IPS-18a (cell line): Measurements from ENCODE around the gene CARD19.

Experiments used
- H3K27ac ChIP-seq: one replicate; pipeline ENCODE4 v1.5.1; 2013; ENCODE audit warnings: low read length
- H3K27me3 ChIP-seq: one replicate; pipeline ENCODE4 v1.6.1; 2013; ENCODE audit warnings: mild to moderate bottlenecking, low read length; ENCODE audit not compliant: control insufficient read depth, insufficient read depth
- H3K36me3 ChIP-seq: one replicate; pipeline ENCODE4 v1.6.1; 2013; ENCODE audit warnings: low read depth, low read length; ENCODE audit not compliant: control insufficient read depth
- H3K4me1 ChIP-seq: one replicate; pipeline ENCODE4 v1.6.1; 2013; ENCODE audit warnings: low read depth, low read length; ENCODE audit not compliant: control insufficient read depth
- H3K4me3 ChIP-seq: one replicate; pipeline ENCODE4 v1.5.1; 2013; ENCODE audit warnings: low read length
- H3K9ac ChIP-seq: one replicate; pipeline ENCODE4 v1.6.1; 2013; ENCODE audit warnings: mild to moderate bottlenecking, low read length, moderate library complexity
- H3K9me3 ChIP-seq: one replicate; pipeline ENCODE4 v1.6.1; 2013; ENCODE audit warnings: low read depth, low read length; ENCODE audit not compliant: control insufficient read depth

CARD19 gene

GRCh38 chr9:93128715-93129224, 32.8 kb downstream of the CARD19 start:
- Histone ChIP-seq H3K27me3 (peaks cover 5% of the 10 kb centered on the region), H3K9me3 (no peaks in the 10 kb centered on the region), H3K36me3 (peaks cover 2% of the 10 kb centered on the region)

DNA sequence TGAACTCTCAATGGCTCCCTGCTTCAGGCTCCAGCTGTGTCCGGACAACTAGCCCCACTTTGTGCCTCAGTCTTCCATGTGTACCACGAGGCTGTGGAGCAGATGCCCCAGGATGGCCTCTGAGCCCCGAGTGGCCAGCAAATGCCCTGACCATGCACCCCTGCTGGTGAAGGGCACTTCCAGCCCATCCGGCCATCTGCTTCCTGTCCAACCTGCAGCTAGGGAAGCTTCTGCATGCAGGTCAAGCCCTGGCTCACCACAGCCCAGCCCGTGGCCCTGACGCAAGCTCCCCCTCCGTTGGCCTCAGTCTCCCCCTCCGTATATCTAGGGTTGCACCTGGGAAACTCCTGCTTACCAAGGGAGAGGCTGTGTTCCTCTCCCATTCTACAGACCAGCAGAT, 33.3 kb downstream of the CARD19 start:
- no peak overlapping the region for H3K4me3 ChIP-seq
- peaks cover 5% of the 10 kb centered on the region for H3K27me3 ChIP-seq
- H3K4me1 ChIP-seq: peaks cover 9% of the 10 kb centered on the region
- no peak overlapping the region for H3K9ac ChIP-seq
- H3K36me3 ChIP-seq: no peaks in the 10 kb centered on the region
- H3K9me3 ChIP-seq: no peaks in the 10 kb centered on the region
- no peak overlapping the region for H3K27ac ChIP-seq

More at GRCh38 chr9:93128715-93129224, 32.8 kb downstream of the CARD19 start:
- Histone ChIP-seq H3K9ac (no peak overlapping the region), H3K4me1 (peaks cover 9% of the 10 kb centered on the region), H3K27ac (no peak overlapping the region), H3K4me3 (no peak overlapping the region)

GRCh38 chr9:93129691-93130500, 33.9 kb downstream of the CARD19 start:
- Histone ChIP-seq H3K27me3 (peaks cover 9% of the 10 kb centered on the region), H3K36me3 (no peaks in the 10 kb centered on the region), H3K4me1 (peaks cover 13% of the 10 kb centered on the region), H3K9me3 (no peaks in the 10 kb centered on the region), H3K4me3 (no peak overlapping the region), H3K27ac (no peak overlapping the region), H3K9ac (no peak overlapping the region)

GRCh38 chr9:93130861-93131481, 35.0 kb downstream of the CARD19 start:
- H3K9ac ChIP-seq: no peak overlapping the region
- H3K4me3 ChIP-seq: no peak overlapping the region
- peaks cover 14% of the 10 kb centered on the region for H3K4me1 ChIP-seq
- H3K27me3 ChIP-seq: peaks cover 15% of the 10 kb centered on the region
- H3K9me3 ChIP-seq: no peaks in the 10 kb centered on the region
- H3K36me3 ChIP-seq: no peaks in the 10 kb centered on the region
- no peak overlapping the region for H3K27ac ChIP-seq

DNA sequence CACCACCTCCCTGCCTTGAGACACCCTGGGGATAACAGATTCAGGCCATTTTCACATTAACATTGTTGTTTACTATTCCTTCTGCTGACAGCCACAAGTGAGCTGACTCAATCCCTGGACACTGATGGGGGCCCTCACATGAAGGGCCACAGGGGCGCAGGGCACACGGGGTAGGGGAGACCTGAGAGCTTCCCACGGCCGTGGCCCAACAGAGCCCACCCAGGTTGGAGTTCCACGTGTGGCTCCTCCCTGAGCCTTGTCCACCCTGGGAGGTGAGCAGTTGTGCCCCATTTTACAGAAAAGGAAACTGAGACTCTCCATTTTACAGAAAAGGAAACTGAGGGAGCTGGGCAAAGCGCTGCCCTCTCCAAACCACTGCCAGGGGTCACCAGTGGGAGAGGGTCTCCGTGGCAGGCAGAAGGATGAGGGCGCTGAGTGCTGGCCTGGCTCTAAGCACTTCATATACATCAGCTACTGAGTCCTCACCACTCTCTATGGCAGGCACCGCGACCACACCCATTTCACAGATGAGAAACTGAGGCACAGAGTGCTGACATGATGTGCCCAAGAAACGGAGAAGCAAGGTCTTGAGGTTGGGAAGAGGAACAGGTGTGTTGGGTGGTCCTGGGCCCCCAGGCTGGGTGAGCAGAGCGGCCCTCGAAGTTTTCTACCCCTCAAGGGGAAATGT, 35.7 kb downstream of the CARD19 start:
- Histone ChIP-seq H3K9me3 (no peaks in the 10 kb centered on the region), H3K27ac (no peak overlapping the region), H3K4me1 (peaks cover 14% of the 10 kb centered on the region), H3K4me3 (no peak overlapping the region), H3K9ac (no peak overlapping the region), H3K27me3 (peaks cover 15% of the 10 kb centered on the region), H3K36me3 (no peaks in the 10 kb centered on the region)

DNA sequence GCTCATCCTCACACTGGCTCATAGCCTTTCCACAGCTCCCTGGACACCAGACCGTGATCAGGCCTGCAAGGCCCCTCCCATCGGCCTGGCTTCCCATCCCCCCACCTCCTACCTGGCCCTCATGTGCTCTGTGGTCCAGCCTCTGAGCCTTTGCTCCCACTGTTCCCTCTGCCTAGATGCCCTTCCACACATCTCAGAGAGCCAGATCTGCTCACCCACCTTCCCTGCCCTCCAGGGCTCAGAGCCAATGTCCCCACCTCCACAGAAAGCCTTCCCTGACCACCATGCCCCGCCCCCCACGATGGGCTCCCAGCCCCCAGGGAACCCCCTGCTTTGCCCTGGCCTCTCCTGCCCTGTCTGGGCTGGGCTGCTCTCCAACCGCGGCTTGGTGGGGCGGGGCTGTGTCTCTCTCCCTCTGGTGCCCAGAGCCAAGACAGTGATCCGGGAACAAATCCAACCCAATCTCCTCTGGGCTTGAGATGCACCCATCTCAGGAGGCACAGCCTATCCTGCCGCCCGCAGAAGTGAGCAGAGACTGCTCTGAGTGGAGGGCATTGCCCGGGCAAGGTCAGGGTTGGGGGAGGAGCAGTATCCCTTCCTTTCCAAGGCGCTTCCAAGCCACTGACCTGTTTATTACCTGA, 36.4 kb downstream of the CARD19 start:
- Histone ChIP-seq H3K27me3 (peaks cover 15% of the 10 kb centered on the region), H3K4me1 (peaks cover 14% of the 10 kb centered on the region), H3K9ac (no peak overlapping the region), H3K9me3 (no peaks in the 10 kb centered on the region), H3K4me3 (peak overlapping the region; percentile 69), H3K27ac (no peak overlapping the region), H3K36me3 (no peaks in the 10 kb centered on the region)

DNA sequence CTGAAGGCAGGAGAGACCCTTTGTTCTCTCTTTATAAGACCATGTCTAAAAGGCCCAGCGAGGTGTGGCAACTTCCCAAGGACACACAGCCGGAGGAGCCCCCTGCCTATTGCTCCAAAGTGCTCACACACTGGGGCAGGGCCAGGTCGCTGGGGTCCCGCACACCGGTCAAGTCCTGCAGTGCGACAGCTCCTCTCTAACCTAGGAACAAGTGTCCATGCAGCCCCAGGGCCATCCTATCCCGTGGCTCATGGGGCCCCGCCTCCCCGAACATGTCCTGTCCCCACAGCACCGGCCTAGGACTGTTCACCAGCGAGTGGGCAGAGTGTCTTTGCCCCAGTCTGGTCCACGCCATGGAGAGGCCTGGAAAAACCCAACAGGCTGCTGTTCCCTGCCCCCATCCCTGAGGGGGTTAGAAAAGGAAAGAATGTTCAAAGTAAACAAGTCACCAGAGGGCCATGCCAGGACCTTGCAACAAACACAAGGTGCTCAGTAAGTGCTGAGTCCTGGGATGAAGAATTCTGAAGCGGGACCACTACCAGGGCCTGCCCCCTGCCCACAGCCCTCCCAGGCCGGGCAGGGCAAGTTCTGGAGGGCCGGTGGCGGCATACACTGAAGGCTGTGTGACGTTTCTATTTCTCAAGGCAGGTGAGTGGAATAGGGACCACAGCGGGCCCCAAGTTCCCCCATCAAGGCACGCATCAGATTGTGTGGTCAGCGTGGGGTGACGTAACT, 37.1 kb downstream of the CARD19 start:
- H3K27ac ChIP-seq: no peak overlapping the region
- no peaks in the 10 kb centered on the region for H3K36me3 ChIP-seq
- no peaks in the 10 kb centered on the region for H3K9me3 ChIP-seq
- peaks cover 14% of the 10 kb centered on the region for H3K4me1 ChIP-seq
- H3K4me3 ChIP-seq: peak overlapping the region; percentile 69
- H3K27me3 ChIP-seq: peaks cover 15% of the 10 kb centered on the region
- H3K9ac ChIP-seq: peak overlapping the region; percentile 25

- peaks cover 15% of the 10 kb centered on the region for H3K27me3 ChIP-seq
- H3K4me3 ChIP-seq: peak overlapping the region; percentile 69
- H3K9ac ChIP-seq: peak overlapping the region; percentile 43
- H3K9me3 ChIP-seq: no peaks in the 10 kb centered on the region
- H3K27ac ChIP-seq: no peak overlapping the region
- H3K4me1 ChIP-seq: peaks cover 14% of the 10 kb centered on the region
- no peaks in the 10 kb centered on the region for H3K36me3 ChIP-seq
Measured at GRCh38 chr9:93133681-93134014, 37.6 kb downstream of the CARD19 start.

GRCh38 chr9:93134015-93134739, 38.2 kb downstream of the CARD19 start, which contains the start of gene NINJ1:
Gene NINJ1 (minus strand): TSS chr9:93134251. CDS start chr9:93134217, 34 bp downstream.
- no peak within 1 kb of the TSS for H3K27ac ChIP-seq
- H3K9ac ChIP-seq: peak within 1 kb of the TSS; percentile 48
- H3K36me3 ChIP-seq: no peaks in the 10 kb centered on the region
- peak within 1 kb of the TSS; percentile 69 for H3K4me3 ChIP-seq
- no peaks in the 10 kb centered on the region for H3K9me3 ChIP-seq
- H3K4me1 ChIP-seq: peaks cover 14% of the 10 kb centered on the region
- peaks cover 15% of the 10 kb centered on the region for H3K27me3 ChIP-seq

- Histone ChIP-seq H3K27ac (no peak overlapping the region), H3K36me3 (no peaks in the 10 kb centered on the region), H3K27me3 (peaks cover 15% of the 10 kb centered on the region), H3K4me1 (peaks cover 14% of the 10 kb centered on the region), H3K9me3 (no peaks in the 10 kb centered on the region), H3K9ac (peak overlapping the region; percentile 48), H3K4me3 (peak overlapping the region; percentile 69)
Measured at GRCh38 chr9:93134740-93135444, 38.9 kb downstream of the CARD19 start.
